GM12878 (cell line): ENCODE data around the gene FMR1. TPM values are rescaled to one million over a fixed set of nuclear protein-coding genes. Genes with fewer than 3 reads are reported as not detected.

Experiments used
- ATAC-seq: fragments of 200-7000 bp; cut with Tn5 transposase; 3 replicates; pipeline ENCODE4 v1.9.1; 2020; ENCODE audit warnings: mild to moderate bottlenecking, moderate library complexity
- BruUV-seq: library from RNA; stranded (reverse); fragments of 400-500 nt; replicated peaks from 2 replicates; lab custom pipeline; 2021; lab: Mats Ljungman, UMichigan
- CTCF ChIA-PET: fragments of 300-600 bp; sonication (Branson Sonifier 250); formaldehyde crosslinking; extraction: SDS; loops from one replicate; lab custom pipeline; 2021; ENCODE audit warnings: inconsistent platforms; lab: Yijun Ruan, JAX
- POLR2A ChIA-PET: fragments of 350-600 bp; formaldehyde crosslinking; extraction: SDS; loops from one replicate; lab custom pipeline; 2021; ENCODE audit warnings: inconsistent platforms; lab: Charles Lee
- RAD21 ChIA-PET: fragments of 300-600 bp; sonication (Branson Sonifier 250); formaldehyde crosslinking; loops from one replicate; lab custom pipeline; 2023; ENCODE audit warnings: antibody characterized with exemption; ENCODE audit not compliant: unreplicated experiment; lab: Charles Lee
- SMC1A ChIA-PET: fragments of 300-600 bp; sonication (Branson Sonifier 250); formaldehyde crosslinking; loops from one replicate; lab custom pipeline; 2023; ENCODE audit not compliant: unreplicated experiment, uncharacterized antibody; lab: Charles Lee
- DNase-seq: peaks from one replicate; pipeline ENCODE4 v3.0.0-alpha.2; 2011; ENCODE audit warnings: low read depth, low spot score
- FAIRE-seq: peaks from 3 replicates; lab custom pipeline; 2011; peaks lifted over from hg19 to GRCh38; lab: Jason Lieb, UNC
- H2AFZ ChIP-seq: 2 replicates; pipeline ENCODE4 v1.6.0; 2011; ENCODE audit warnings: low read depth, low read length, control low read depth; ENCODE audit not compliant: control insufficient read depth
- H3K27ac ChIP-seq: 2 replicates; pipeline ENCODE4 v1.5.1; 2011; ENCODE audit warnings: control low read depth; ENCODE audit not compliant: control insufficient read depth, insufficient read depth
- H3K27me3 ChIP-seq, 2 experiments: replicated peaks in 1 of 2; 2 replicates each; pipeline versions ENCODE4 v1.6.0 to v1.6.1; 2011; ENCODE audit warnings: low read length in 1 of 2; ENCODE audit not compliant: control insufficient read depth in 2 of 2, insufficient read depth in 2 of 2
- H3K36me3 ChIP-seq, 2 experiments: 2 replicates each; pipeline ENCODE4 v1.5.1; 2011; ENCODE audit warnings: low read length in 1 of 2; ENCODE audit not compliant: control insufficient read depth in 2 of 2, insufficient read depth in 2 of 2
- H3K4me1 ChIP-seq: 2 replicates; pipeline ENCODE4 v1.6.1; 2011; ENCODE audit warnings: mild to moderate bottlenecking, low read length, moderate library complexity, mixed read lengths; ENCODE audit not compliant: control insufficient read depth, insufficient read depth
- H3K4me2 ChIP-seq: 2 replicates; pipeline ENCODE4 v1.6.0; 2011; ENCODE audit warnings: control low read depth; ENCODE audit not compliant: control insufficient read depth, insufficient read depth
- H3K4me3 ChIP-seq: fragments of 200-600 bp; sonication (generic); 2 replicates; pipeline ENCODE4 v1.5.1; 2016
- H3K79me2 ChIP-seq: 2 replicates; pipeline ENCODE4 v1.6.0; 2011; ENCODE audit warnings: low read length; ENCODE audit not compliant: control insufficient read depth, insufficient read depth
- H3K9ac ChIP-seq: 2 replicates; pipeline ENCODE4 v1.8.0; 2011; ENCODE audit warnings: low read length, control low read depth, mixed read lengths; ENCODE audit not compliant: control insufficient read depth, insufficient read depth
- H3K9me3 ChIP-seq: replicated peaks from 3 replicates; pipeline ENCODE4 v1.5.1; 2011; ENCODE audit warnings: mild to moderate bottlenecking, low read length; ENCODE audit not compliant: control insufficient read depth, insufficient read depth
- H4K20me1 ChIP-seq: 2 replicates; pipeline ENCODE4 v1.6.0; 2011; ENCODE audit not compliant: control insufficient read depth, insufficient read depth
- BACH1 ChIP-seq: fragments of 450-650 bp; IDR thresholded peaks from 2 replicates; pipeline ENCODE4 v1.6.1; 2017; ENCODE audit warnings: mild to moderate bottlenecking, borderline replicate concordance
- CHD2 ChIP-seq: IDR thresholded peaks from 2 replicates; pipeline ENCODE4 v1.6.1; 2011; ENCODE audit warnings: low read depth, low read length, improper control_type of control experiment, borderline replicate concordance
- E4F1 ChIP-seq: fragments of 450-650 bp; IDR thresholded peaks from 2 replicates; pipeline ENCODE4 v1.6.1; 2018; ENCODE audit warnings: borderline replicate concordance, mild to moderate bottlenecking; ENCODE audit not compliant: partially characterized antibody
- HDAC6 ChIP-seq: fragments of 200-600 bp; sonication (generic); IDR thresholded peaks from one replicate; pipeline ENCODE4 v1.8.0; 2017; ENCODE audit warnings: antibody characterized with exemption; ENCODE audit not compliant: unreplicated experiment
- MLLT1 ChIP-seq: fragments of 450-650 bp; IDR thresholded peaks from 2 replicates; pipeline ENCODE4 v1.6.1; 2016; ENCODE audit warnings: mild to moderate bottlenecking
- SMAD1 ChIP-seq: fragments of 450-650 bp; IDR thresholded peaks from 2 replicates; pipeline ENCODE4 v1.6.1; 2018; ENCODE audit warnings: mild to moderate bottlenecking, low read depth; ENCODE audit not compliant: partially characterized antibody
- SP1 ChIP-seq: IDR thresholded peaks from one replicate; pipeline ENCODE4 v1.6.1; 2011; ENCODE audit warnings: low read depth, low read length
- ZNF207 ChIP-seq: fragments of 450-650 bp; IDR thresholded peaks from 2 replicates; pipeline ENCODE4 v1.6.1; 2014; ENCODE audit warnings: antibody characterized with exemption, mild to moderate bottlenecking, borderline replicate concordance
- WGBS: methylation state at CpG from one replicate; pipeline ENCODE4 v1.1.6; 2016; ENCODE audit warnings: low lambda C conversion rate; ENCODE audit not compliant: insufficient replicate concordance, insufficient coverage; ENCODE audit errors: missing lambda C conversion rate; 5-methylcytosine and 5-hydroxymethylcytosine counted together
- in situ Hi-C: fragments of 300-500 bp; cut with MboI; formaldehyde crosslinking; loops from 9 replicates; pipeline ENCODE4 v1.14.3; 2018; ENCODE audit warnings: mixed read lengths
- intact Hi-C: fragments of 100-400 bp; cut with micrococcal nuclease; formaldehyde crosslinking; loops from one replicate; pipeline ENCODE4 v1.14.2; 2022; ENCODE audit not compliant: unreplicated experiment
- polyA plus RNA-seq, 11 experiments: library from polyadenylated mRNA; depleted of rRNA in 4 of 11; unstranded in 6 of 11; stranded (reverse) in 5 of 11; fragments of >200 nt; fragmentation: Nextera tagmentation in 4 of 11; fragmentation: Illumina TruSeq in 1 of 11; extraction: Ambion mirVana in 4 of 11; extraction: Trizol in 1 of 11; gene quantifications; 1 replicate in 1 of 11; 2 replicates in 10 of 11; pipeline versions ENCODE4 v1.2.1 to v1.2.3, GENCODE V29; 2011 to 2016; ENCODE audit warnings: inconsistent platforms in 2 of 11, missing spikeins in 2 of 11, low read depth in 1 of 11
- total RNA-seq, 4 experiments: library from RNA; depleted of rRNA in 3 of 4; stranded (reverse); fragments of >200 nt in 3 of 4; fragmentation: Illumina TruSeq in 1 of 4; extraction: Trizol in 1 of 4; gene quantifications; 2 replicates each; pipeline versions ENCODE4 v1.2.1 to v1.2.3, GENCODE V29; 2013 to 2021

The FMR1 gene
- total and polyA plus RNA-seq, 10 of the 15 experiments (the other 5 are each of a cell fraction or from before 2014, with no cell fraction given), result 7.9 to 37.5 (median 19.3) TPM

- FAIRE-seq (no peak), DNase-seq (no peak), ATAC-seq (no peak)
- in situ Hi-C loops (no loop called here), intact Hi-C loops (loop anchor here (5.0 kb wide), 1 partner anchor 95 kb away; no protein-coding TSS in a partner anchor)
- Histone ChIP-seq H3K9ac (no peak overlapping the region), H3K27me3 (no peaks in the 10 kb centered on the region), H3K36me3 (no peaks in the 10 kb centered on the region), H3K4me2 (no peak overlapping the region), H2AFZ (no peak overlapping the region), H4K20me1 (no peaks in the 10 kb centered on the region), H3K27ac (no peak overlapping the region), H3K79me2 (no peaks in the 10 kb centered on the region), H3K9me3 (no peaks in the 10 kb centered on the region), H3K4me3 (no peak overlapping the region), H3K4me1 (no peaks in the 10 kb centered on the region)
- no TSS peak for BruUV-seq
- 17% methylated on average over 2 of the region's 2 CpGs for WGBS
- ChIA-PET RAD21 (no interaction called here), SMC1A (no interaction called here), POLR2A (no interaction called here), CTCF (no interaction called here)
- TF ChIP-seq SMAD1 (no peak), SP1 (no peak), E4F1 (no peak), CHD2 (no peak)
Observed at GRCh38 chrX:147957291-147957690, 45.6 kb downstream of the FMR1 start.

GRCh38 chrX:147958291-147958690 lies 46.6 kb downstream of the FMR1 start:
- H4K20me1 ChIP-seq, result no peaks in the 10 kb centered on the region
- H3K27me3 ChIP-seq, result no peaks in the 10 kb centered on the region
- 0% methylated on average over 1 of the region's 1 CpG for WGBS
- FAIRE-seq (no peak), DNase-seq (no peak), ATAC-seq (no peak)
- no peak overlapping the region for H3K4me2 ChIP-seq
- no peaks in the 10 kb centered on the region for H3K9me3 ChIP-seq
- H3K27ac ChIP-seq, result no peak overlapping the region
- TF ChIP-seq HDAC6 (no peak), ZNF207 (no peak), BACH1 (no peak), MLLT1 (no peak)
- no peak overlapping the region for H3K9ac ChIP-seq
- SMC1A ChIA-PET, result no interaction called here
- no peaks in the 10 kb centered on the region for H3K79me2 ChIP-seq
- no peaks in the 10 kb centered on the region for H3K36me3 ChIP-seq
- no peaks in the 10 kb centered on the region for H3K4me1 ChIP-seq
- POLR2A ChIA-PET, result no interaction called here
- intact Hi-C loops, result loop anchor here (5.0 kb wide), 1 partner anchor 96 kb away; no protein-coding TSS in a partner anchor
- no peak overlapping the region for H3K4me3 ChIP-seq
- CTCF ChIA-PET, result no interaction called here
- no peak overlapping the region for H2AFZ ChIP-seq
- BruUV-seq, result no TSS peak
- in situ Hi-C loops, result no loop called here
- RAD21 ChIA-PET, result no interaction called here
